GM19468 (cell line): ENCODE measurements around the gene EPAS1.
"Not testable (repeated sequence)": the region's sequence is repeated elsewhere in the genome, so short reads cannot be mapped to it uniquely, and the experiment has no call there.

Experiments
- ATAC-seq: cut with Tn5 transposase; IDR thresholded peaks from one replicate; pipeline ENCODE4 v1.9.1; 2021; ENCODE audit warnings: mild to moderate bottlenecking, moderate library complexity, moderate number of reproducible peaks; ENCODE audit not compliant: unreplicated experiment; ENCODE audit errors: extremely low read depth

The EPAS1 gene

DNA sequence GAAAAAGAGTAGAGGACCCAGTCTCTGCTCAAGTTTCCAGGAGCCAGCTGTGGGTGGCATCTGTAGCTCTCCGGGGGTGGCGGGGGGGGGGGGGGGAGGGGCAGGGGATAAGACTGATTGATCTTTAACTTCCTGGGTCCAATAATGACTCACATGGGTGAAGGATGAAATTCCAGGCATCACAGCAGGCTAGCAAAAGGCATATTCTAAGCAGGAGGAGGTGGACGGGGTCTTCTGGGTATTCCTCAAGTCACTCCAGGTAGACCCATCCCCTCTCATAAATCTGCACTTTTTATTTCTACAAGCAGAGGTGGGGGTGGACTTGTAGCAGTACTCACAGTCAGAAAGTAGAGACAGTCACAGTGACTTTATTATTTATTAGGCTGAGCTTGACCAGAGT, 96.7 kb downstream of the EPAS1 start:
- ATAC-seq = no peak

DNA sequence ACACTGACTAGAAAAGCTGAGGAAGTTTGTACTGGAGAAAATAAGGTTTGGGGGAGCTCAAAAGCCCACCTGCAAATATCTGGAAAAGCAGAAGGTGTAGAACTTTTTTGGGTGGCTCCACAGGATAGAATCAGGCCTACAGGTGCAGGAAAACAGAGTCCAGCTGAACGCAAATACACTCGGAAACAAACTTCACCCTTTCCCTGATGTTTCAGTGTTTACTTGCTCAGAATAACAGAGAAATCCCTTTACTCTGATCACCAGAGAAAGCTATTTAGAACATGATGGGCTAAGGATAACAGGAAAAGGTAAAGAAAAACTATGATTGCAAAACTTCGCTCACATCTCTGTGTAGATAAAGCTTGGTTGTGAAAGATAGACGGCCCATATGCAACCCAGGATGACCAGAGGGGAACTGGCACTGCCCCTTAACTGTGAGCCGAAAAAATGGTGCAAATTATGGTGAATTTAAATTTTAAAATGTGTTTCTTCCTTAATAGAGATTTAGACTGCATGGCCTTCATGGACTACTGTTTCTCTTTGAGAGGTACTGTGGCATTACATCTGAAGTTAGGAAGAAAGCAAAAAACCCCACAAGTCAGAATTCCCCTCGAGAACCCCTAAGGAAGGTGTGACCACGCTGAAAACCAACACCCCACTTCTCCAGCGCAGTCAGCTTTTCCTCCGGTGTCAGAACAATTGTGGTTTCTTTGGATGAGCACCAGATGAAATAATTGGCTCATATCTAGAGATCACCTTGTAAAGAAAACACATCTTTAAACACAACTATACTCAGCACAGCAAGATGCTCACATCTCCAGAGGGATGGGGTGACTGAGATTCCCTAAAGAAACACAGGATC, 97.7 kb downstream of the EPAS1 start:
- no peak for ATAC-seq

DNA sequence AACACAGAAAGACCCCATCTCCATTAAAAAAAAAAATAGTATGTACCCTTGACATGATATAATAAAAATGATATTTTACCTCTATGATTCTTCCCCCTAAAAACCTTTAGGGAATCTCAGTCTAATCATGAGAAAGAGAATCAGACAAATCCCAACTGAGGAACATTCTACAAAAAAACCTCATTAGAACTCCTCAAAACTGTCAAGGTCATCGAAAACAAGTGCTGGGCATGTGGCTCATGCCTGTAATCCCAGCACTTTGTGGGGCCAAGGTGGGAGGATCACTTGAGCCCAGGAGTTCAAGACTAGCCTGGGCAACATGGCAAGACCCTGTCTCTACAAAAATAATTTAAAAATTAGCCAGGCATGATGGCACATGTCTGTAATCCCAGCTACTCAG, 98.5 kb downstream of the EPAS1 start:
- not testable (repeated sequence) for ATAC-seq

DNA sequence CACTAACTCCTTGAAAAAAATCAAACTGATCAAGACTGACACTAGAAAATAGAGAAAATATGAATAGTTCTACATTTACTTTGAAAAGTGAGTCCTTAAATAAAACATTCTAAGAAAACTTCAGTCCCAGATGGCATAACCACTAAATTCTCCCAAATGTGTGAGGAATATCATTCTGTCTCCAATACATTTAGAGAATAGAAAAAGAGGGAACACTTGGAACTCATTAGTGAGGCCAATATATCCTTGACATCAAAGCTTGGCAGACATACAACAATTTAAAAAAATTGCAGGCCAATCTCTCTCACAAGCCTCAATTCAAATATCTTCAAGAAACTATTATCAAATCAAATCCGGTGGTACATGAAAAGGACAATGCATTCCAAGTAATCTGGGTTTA, 102.8 kb downstream of the EPAS1 start:
- no peak for ATAC-seq

- ATAC-seq = no peak
Observed at GRCh38 chr2:46402874-46403273, 105.7 kb downstream of the EPAS1 start.

DNA sequence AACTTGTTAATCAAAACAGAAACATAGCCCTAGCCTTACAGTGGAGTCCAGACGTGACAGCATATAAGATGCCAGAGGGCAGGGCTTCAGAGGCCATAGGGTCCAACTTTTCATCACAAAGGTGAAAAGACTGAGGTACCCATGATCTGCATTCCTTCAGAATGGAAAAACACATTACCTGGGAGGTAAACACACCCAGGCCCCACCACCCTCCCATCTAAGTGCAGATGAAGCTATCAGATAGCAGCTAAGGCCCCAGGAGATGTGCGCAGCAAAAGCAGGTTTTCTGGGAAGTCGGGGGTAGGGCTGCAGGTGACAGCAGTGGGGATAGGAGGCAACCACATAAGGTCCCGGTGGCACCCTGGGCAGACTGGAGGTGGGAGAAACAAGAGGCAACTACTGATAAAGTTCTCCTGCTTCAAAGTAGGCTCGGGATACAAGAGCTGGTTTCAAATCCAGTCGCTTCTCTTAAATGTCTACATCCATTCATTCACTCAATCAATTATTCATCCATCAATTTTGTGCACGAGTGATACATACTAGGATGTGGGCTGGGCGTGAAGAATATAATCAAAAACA, 107.1 kb downstream of the EPAS1 start:
- no peak for ATAC-seq

DNA sequence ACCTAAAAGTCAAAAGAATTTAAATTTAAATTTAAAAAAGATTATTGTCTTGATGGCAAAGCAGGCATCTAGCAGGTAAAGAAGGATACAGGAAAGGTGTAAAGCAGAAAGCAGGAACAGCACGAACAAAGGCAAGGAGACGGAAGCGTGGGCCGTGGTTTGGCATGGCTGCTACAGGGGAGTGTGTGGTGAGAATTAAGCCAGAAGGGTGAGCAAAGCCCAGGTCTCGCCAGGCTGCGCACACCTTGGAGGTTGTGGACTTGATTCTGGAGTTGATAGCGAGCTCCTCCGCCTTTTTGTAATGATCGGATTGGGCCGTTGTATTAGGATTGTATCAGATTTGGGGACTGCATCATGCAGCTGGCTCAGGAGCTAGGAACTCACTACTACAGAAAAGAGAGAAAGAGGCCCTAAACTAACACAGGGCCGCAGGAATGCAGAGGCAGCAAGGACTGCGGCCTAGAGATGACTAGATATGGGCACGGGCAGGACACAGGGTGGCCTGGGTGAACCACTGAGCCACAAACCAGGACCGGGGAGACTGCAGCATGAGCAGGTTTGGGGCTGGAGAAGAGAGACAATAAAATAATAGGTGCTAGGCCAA, 110.7 kb downstream of the EPAS1 start:
- ATAC-seq = no peak

GRCh38 chr2:46409756-46410155, 112.5 kb downstream of the EPAS1 start:
- no peak for ATAC-seq

GRCh38 chr2:46410273-46411244, 113.4 kb downstream of the EPAS1 start:
- no peak for ATAC-seq

GRCh38 chr2:46411245-46411641, 114.0 kb downstream of the EPAS1 start:
- ATAC-seq = no peak

DNA sequence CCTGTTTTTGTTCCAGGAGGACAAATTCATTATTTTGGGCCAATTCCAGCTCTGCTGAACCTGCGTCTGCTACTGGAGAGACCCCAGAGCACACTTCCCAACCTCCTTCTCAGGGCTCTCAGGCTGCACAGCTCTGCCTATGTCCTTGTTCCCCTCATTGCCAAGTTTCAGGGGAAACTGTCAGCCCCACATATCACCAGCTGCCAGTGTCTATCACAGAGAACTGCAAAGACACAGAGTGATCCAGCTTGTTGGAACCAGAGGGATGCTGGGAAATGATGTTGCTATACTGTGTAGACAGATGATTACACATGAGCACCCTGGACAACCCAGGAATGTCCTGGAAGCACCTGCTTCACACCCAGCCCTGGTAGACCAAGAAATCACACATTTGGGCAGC, 114.8 kb downstream of the EPAS1 start:
- ATAC-seq = no peak

- no peak for ATAC-seq
Observed at GRCh38 chr2:46413111-46413510, 115.9 kb downstream of the EPAS1 start.

DNA sequence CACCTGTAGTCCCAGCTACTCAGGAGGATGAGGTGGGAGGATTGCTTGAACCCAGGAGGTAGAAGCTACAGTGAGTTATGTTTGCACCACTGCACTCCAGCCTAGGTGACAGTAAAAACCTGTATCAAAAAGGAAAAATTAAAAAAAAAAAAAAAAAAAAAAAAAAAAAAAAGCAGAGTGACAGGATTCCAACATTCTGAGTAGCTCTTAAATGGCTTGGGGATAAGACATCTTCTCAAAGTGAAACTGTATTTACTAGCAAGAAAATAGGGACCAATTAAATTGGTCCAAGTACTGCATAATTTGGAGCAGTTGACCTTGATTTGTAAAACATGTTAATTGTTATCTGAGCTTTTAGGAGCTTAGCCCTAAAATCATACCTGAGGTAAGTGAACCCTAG, 116.4 kb downstream of the EPAS1 start:
- ATAC-seq = no peak

DNA sequence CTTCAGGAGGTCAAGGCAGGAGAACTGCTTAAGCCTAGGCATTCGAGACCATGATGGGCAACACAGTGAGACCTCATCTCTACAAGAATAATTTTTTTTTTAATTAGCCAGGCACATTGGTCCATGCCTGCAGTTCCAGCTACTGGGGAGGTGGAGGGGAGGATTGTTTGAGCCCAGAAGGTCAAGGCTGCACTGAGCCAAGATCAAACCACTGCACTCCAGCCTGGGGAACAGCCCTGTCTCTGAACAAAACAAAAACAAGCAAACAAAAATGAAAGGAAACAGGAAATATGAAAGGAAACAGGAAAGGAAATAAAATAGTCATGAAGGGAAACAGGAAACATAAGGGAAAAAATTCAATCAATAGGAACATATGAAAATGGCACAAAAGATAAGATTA, 117.5 kb downstream of the EPAS1 start:
- no peak for ATAC-seq

GRCh38 chr2:46416280-46416679, 119.1 kb downstream of the EPAS1 start:
- no peak for ATAC-seq

DNA sequence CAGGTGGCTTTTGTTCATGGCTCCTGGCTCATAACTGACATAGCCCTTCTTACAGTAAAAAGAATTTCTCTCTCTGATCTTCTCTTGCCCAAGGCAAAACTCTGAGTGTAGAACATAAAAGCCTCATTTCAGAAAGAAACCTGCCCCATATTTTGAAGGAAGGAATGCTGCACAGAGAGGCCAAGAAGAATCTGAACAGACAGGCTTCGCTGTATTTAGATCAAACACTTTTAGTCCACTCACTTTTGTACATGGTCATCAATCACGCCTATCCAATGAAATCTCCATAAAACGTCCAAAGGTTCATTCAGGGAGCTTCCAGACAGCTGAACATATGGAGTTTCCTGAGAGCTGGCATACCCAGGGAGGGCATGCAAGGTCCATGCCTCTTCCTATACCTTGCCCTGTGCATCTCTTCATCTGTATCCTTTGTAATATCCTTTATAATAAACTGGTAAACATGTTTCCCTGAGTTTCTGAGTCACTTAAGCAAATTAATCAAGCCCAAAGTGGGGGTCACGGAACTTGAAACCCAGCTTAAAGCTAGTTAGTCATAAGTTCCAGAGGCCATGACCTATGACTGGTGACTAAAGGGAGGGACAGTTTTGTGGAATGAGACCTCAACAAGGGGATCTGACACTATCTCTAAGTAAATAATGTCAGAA, 119.7 kb downstream of the EPAS1 start:
- no peak for ATAC-seq

DNA sequence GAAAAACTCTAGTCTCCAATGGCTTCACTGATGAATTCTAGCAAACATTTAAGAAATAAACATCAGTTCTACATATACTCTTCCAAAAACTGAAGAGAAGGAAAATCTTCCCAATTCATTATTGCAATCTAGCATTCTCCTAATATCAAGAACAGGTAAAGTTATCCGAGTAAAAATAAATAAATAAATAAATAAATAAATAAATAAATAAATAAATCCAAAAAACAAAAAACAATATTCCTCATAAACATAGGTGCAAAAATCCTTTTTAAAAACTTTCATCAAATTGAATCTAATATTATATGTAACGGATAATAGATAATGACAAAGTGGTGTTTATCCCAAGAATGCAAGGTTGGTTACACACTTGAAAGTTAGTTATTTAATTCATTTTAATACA, 123.7 kb downstream of the EPAS1 start:
- ATAC-seq = no peak

DNA sequence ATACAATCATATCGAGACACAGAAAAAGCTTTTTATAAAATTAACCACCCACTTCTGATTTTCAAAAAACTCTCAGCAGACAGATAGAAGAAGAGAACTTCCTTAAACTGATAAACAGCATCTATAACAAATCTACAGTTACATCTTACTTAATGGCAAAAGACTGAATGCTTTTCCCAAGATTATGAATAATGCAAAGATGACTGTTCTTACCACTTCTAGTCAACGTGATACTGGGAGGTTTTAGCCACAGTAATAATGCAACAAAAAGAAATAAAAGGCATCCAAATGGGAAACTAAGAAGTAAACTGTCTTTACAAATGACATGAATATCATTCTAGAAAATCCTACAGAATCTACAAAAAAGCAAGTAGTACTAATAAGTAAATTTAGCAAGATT, 124.2 kb downstream of the EPAS1 start:
- ATAC-seq = no peak

- ATAC-seq = no peak
Observed at GRCh38 chr2:46422717-46423394, 125.6 kb downstream of the EPAS1 start.
